Measurements from ENCODE around the gene APOD. TPM values are rescaled to one million over a fixed set of nuclear protein-coding genes. Genes with fewer than 3 reads are reported as not detected.

The APOD gene
- total and polyA plus RNA-seq, 7 donors = 265 to 629 (median 370) TPM

- TF ChIP-seq CTCF (IDR thresholded peaks at IDR 0.05) = no peak
- peak; percentile 94 to 97 for DNase-seq
- Histone ChIP-seq H3K4me1 (peaks cover 50% of the 10 kb centered on the region), H3K9me3 (no peaks in the 10 kb centered on the region), H3K27ac (peak within 1 kb of the TSS; percentile 98), H3K36me3 (ENCODE audit: insufficient read depth in 1 of 2, low read depth in 1 of 2) (no peaks in the 10 kb centered on the region), H3K27me3 (ENCODE audit: insufficient read depth in 3 of 3, low read length in 2 of 3) (no peaks in the 10 kb centered on the region), H3K4me3 (peak within 1 kb of the TSS; percentile 96)
- intact Hi-C loops (cut with DNase I) = no loop called here
- 0 to 1% (median 0%) methylated on average over 70 to 95 of the region's 95 CpGs for WGBS, 3 donors
- ATAC-seq = peak; percentile 92 to 96 (median 94)
These were observed 40.8 kb downstream of the APOD start, which contains the start of gene PPP1R2 for GRCh38 chr3:195542698-195543499. Gene PPP1R2, minus strand, starts transcription at chr3:195543325. Its CDS starts 300 bp downstream, at chr3:195543025.

- intact Hi-C loops (cut with DNase I) = no loop called here
- peaks cover 55% of the 10 kb centered on the region for H3K4me1 ChIP-seq
- H3K36me3 ChIP-seq (ENCODE audit: insufficient read depth in 1 of 2, low read depth in 1 of 2) = no peaks in the 10 kb centered on the region
- no peak for TF ChIP-seq CTCF (IDR thresholded peaks at IDR 0.05)
- H3K9me3 ChIP-seq = no peaks in the 10 kb centered on the region
- peak overlapping the region; percentile 98 for H3K27ac ChIP-seq
- H3K27me3 ChIP-seq (ENCODE audit: insufficient read depth in 3 of 3, low read length in 2 of 3) = no peaks in the 10 kb centered on the region
- ATAC-seq (no peak), DNase-seq (no peak)
- WGBS, 3 donors = 0 to 1% (median 0%) methylated on average over 5 of the region's 5 CpGs
- H3K4me3 ChIP-seq = peak overlapping the region; percentile 96
These were observed 41.4 kb downstream of the APOD start for GRCh38 chr3:195542316-195542697.

- H3K27me3 ChIP-seq (ENCODE audit: insufficient read depth in 3 of 3, low read length in 2 of 3) = no peaks in the 10 kb centered on the region
- DNase-seq = no peak
- peak overlapping the region; percentile 96 for H3K4me3 ChIP-seq
- H3K9me3 ChIP-seq = no peaks in the 10 kb centered on the region
- peak overlapping the region; percentile 98 for H3K27ac ChIP-seq
- 26 to 42% (median 34%) methylated on average over 6 of the region's 6 CpGs for WGBS, 3 donors
- no peaks in the 10 kb centered on the region for H3K36me3 ChIP-seq (ENCODE audit: insufficient read depth in 1 of 2, low read depth in 1 of 2)
- H3K4me1 ChIP-seq = peaks cover 70% of the 10 kb centered on the region
- no peak for TF ChIP-seq CTCF (IDR thresholded peaks at IDR 0.05)
- intact Hi-C loops (cut with DNase I) = no loop called here
- ATAC-seq = no peak
These were observed 43.2 kb downstream of the APOD start for GRCh38 chr3:195540511-195540910.

GRCh38 chr3:195540027-195540426 lies 43.7 kb downstream of the APOD start:
- Histone ChIP-seq H3K36me3 (ENCODE audit: insufficient read depth in 1 of 2, low read depth in 1 of 2) (no peaks in the 10 kb centered on the region), H3K9me3 (no peaks in the 10 kb centered on the region), H3K27ac (peak overlapping the region; percentile 98), H3K4me1 (peaks cover 70% of the 10 kb centered on the region), H3K4me3 (peak overlapping the region; percentile 96), H3K27me3 (ENCODE audit: insufficient read depth in 3 of 3, low read length in 2 of 3) (no peaks in the 10 kb centered on the region)
- DNase-seq = no peak
- intact Hi-C loops (cut with DNase I) = no loop called here
- WGBS, 3 donors = 36 to 60% (median 49%) methylated on average over 8 of the region's 8 CpGs
- no peak for ATAC-seq
- TF ChIP-seq CTCF (IDR thresholded peaks at IDR 0.05) = no peak

Data from psoas muscle (tissue), 8 donors.